ENCODE measurements around the gene NF1. TPM values are rescaled to one million over a fixed set of nuclear protein-coding genes. Genes with fewer than 3 reads are reported as not detected.

Gene NF1
- total RNA-seq, 1 experiment from 2014 or later = 35.4 TPM

- TF ChIP-seq ATF6 (CRISPR knock-in tag; IDR thresholded peaks at IDR 0.05) = no peak
- no peak for TF ChIP-seq FOXK1 (CRISPR knock-in tag; IDR thresholded peaks at IDR 0.05)
- no peak for TF ChIP-seq ATF3 (CRISPR knock-in tag; conservative IDR thresholded peaks at IDR 0.05)
- no peak for TF ChIP-seq ZNF425 (CRISPR knock-in tag; conservative IDR thresholded peaks at IDR 0.05)
- TF ChIP-seq E2F1 (CRISPR knock-in tag; IDR thresholded peaks at IDR 0.05) = no peak
- no peak for TF ChIP-seq USF2 (CRISPR knock-in tag; IDR thresholded peaks at IDR 0.05)
- no peak for TF ChIP-seq MXD4 (CRISPR knock-in tag; IDR thresholded peaks at IDR 0.05; ENCODE audit: borderline replicate concordance)
- TF ChIP-seq ETV6 (CRISPR knock-in tag; IDR thresholded peaks at IDR 0.05) = no peak
Measured at GRCh38 chr17:31393749-31394146, 299.0 kb downstream of the NF1 start (continued).

- CTCF ChIA-PET = interaction anchor here (0.7 kb wide), 1 partner anchor 58 kb away, joined by 3 read pairs; no protein-coding TSS in a partner anchor
- Mint-ChIP-seq H3K27ac (no peak overlapping the region), H3K36me3 (no peaks in the 10 kb centered on the region), H3K27me3 (ENCODE audit: low read depth) (peaks cover 36% of the 10 kb centered on the region), H3K4me1 (peaks cover 12% of the 10 kb centered on the region), H3K9me3 (no peaks in the 10 kb centered on the region), H3K4me3 (no peak overlapping the region)
- DNase-seq (ENCODE audit: low spot score) (peak; percentile 82), ATAC-seq (peak; percentile 29; the same call in 1 of the 2 replicates)
- POLR2A ChIA-PET = interaction anchor here (0.5 kb wide), 1 partner anchor 299 kb away, joined by 8 read pairs; no protein-coding TSS in a partner anchor
- TF ChIP-seq NR1H2 (CRISPR knock-in tag; IDR thresholded peaks at IDR 0.05) = no peak
- 0 out of 2 replicates have a peak, but pooled peaks have one; percentile 61 for TF ChIP-seq ATF2 (CRISPR knock-in tag; IDR thresholded peaks at IDR 0.05; ENCODE audit: borderline replicate concordance, low read depth)
- peak; percentile 62; the same call in 1 of the 2 replicates for TF ChIP-seq ETV6 (CRISPR knock-in tag; IDR thresholded peaks at IDR 0.05)
- no peak for TF ChIP-seq CREM (CRISPR knock-in tag; IDR thresholded peaks at IDR 0.05)
- TF ChIP-seq USF1 (CRISPR knock-in tag; IDR thresholded peaks at IDR 0.05) = peak; percentile 44; the same call in 1 of the 2 replicates
- peak; percentile 74 for TF ChIP-seq TEAD1 (CRISPR knock-in tag; IDR thresholded peaks at IDR 0.05)
- 0 out of 2 replicates have a peak, but pooled peaks have one; percentile 67 for TF ChIP-seq SMAD4 (CRISPR knock-in tag; IDR thresholded peaks at IDR 0.05)
- peak; percentile 52; the same call in 1 of the 2 replicates for TF ChIP-seq TP53 (CRISPR knock-in tag; IDR thresholded peaks at IDR 0.05)
- TF ChIP-seq FOXP4 (CRISPR knock-in tag; IDR thresholded peaks at IDR 0.05) = peak; percentile 84; the same call in 1 of the 2 replicates
- TF ChIP-seq SP1 (CRISPR knock-in tag; conservative IDR thresholded peaks at IDR 0.05) = no peak
- TF ChIP-seq MLX (CRISPR knock-in tag; IDR thresholded peaks at IDR 0.05) = no peak
- no peak for TF ChIP-seq NR3C1 (CRISPR knock-in tag; conservative IDR thresholded peaks at IDR 0.05; ENCODE audit: low read depth)
- 0 out of 2 replicates have a peak, but pooled peaks have one; percentile 70 for TF ChIP-seq PREB (CRISPR knock-in tag; IDR thresholded peaks at IDR 0.05; ENCODE audit: borderline replicate concordance)
- TF ChIP-seq E2F4 (CRISPR knock-in tag; IDR thresholded peaks at IDR 0.05; ENCODE audit: borderline replicate concordance, low read depth) = no peak
Measured at GRCh38 chr17:31394544-31394943, 299.8 kb downstream of the NF1 start.
